Activated CD4-positive, alpha-beta T cell treated with anti-CD3 and anti-CD28 coated beads for 36 hours (primary cell): Measurements from ENCODE around the gene MCM9. TPM values are rescaled to one million over a fixed set of nuclear protein-coding genes. Genes with fewer than 3 reads are reported as not detected.

ENCODE experiments used
- ATAC-seq: fragments of 200-7000 bp; cut with Tn5 transposase; one replicate; pipeline ENCODE4 v1.10.0; 2021; ENCODE audit warnings: mild to moderate bottlenecking, moderate library complexity
- CTCF ChIA-PET: fragments of 350-600 bp; sonication (Branson Sonifier 250); formaldehyde crosslinking; loops from one replicate; lab custom pipeline; 2021; ENCODE audit warnings: antibody characterized with exemption; lab: Charles Lee
- POLR2A ChIA-PET: fragments of 350-600 bp; sonication (Branson Sonifier 250); formaldehyde crosslinking; loops from one replicate; lab custom pipeline; 2021; ENCODE audit warnings: antibody characterized with exemption, inconsistent platforms; lab: Charles Lee
- DNase-seq: peaks from one replicate; pipeline ENCODE4 v3.0.0-alpha.2; 2020
- H3K27ac Mint-ChIP-seq: one replicate; pipeline ENCODE4 v1.8.0; 2021; ENCODE audit warnings: mixed read lengths
- H3K27me3 Mint-ChIP-seq: one replicate; pipeline ENCODE4 v1.8.0; 2021; ENCODE audit warnings: mixed read lengths
- H3K36me3 Mint-ChIP-seq: one replicate; pipeline ENCODE4 v1.8.0; 2021; ENCODE audit warnings: low read depth, mixed read lengths
- H3K4me1 Mint-ChIP-seq: one replicate; pipeline ENCODE4 v1.8.0; 2021; ENCODE audit warnings: mixed read lengths
- H3K4me3 Mint-ChIP-seq: one replicate; pipeline ENCODE4 v1.8.0; 2021; ENCODE audit warnings: mild to moderate bottlenecking, moderate library complexity, mixed read lengths
- H3K9me3 Mint-ChIP-seq: one replicate; pipeline ENCODE4 v1.8.0; 2021; ENCODE audit warnings: low read depth, mixed read lengths
- intact Hi-C, 2 experiments: fragments of 100-400 bp; cut with DNase I in 1 of 2; cut with micrococcal nuclease in 1 of 2; formaldehyde crosslinking; loops; one replicate each; pipeline versions ENCODE4 v1.14.2 to v1.15.1; 2022 to 2024; cut with DNase I, micrococcal nuclease
- total RNA-seq, 2 experiments: library from RNA; stranded (reverse); gene quantifications; one replicate each; pipeline ENCODE4 v1.2.3, GENCODE V29; 2021

MCM9 gene
- total RNA-seq, 2 experiments from 2014 or later = 17.0 to 17.2 TPM

DNA sequence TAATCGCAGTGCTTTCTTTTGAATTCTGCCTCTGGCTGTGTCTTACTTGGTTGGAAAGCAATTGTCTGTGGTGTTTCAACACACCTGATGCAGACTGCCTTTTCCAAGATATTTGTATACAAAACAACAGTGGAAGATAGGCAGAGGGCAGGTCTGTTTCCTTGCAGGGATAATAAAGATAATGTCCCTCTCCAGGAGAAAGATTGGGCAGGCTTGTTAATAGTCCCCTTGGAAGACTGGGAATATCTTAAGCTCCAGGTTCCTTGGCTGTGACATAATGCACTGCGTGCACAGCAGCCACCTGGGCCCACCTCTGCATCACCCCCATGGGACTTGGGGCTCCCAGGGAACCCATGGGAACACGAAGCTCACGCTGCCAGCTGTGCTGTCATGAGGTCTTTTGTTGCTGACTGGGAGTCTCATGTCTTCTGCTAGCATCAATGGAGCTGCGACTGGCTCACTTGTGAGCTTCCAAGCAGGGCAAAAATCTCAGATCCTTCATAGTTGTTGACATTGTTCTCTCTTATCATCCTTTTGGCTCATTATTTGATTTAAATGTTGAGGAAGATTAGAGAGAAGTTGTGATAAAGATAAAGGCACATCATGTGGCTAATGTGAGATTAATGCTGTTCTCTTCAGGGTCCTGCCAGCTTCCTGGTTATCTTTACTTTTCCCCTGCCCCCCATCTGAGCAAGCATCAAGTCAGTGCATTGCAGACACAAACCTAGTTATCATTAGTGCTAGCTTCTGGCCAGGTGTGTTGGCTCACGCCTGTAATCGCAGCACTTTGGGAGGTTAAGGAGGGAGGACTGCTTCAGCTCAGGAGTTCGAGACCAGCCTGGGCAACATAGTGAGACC, 148.1 kb downstream of the MCM9 start:
- Mint-ChIP-seq H3K4me1 (peaks cover 29% of the 10 kb centered on the region), H3K36me3 (peaks cover 4% of the 10 kb centered on the region), H3K27ac (no peak overlapping the region), H3K4me3 (no peak overlapping the region), H3K9me3 (peaks cover 5% of the 10 kb centered on the region), H3K27me3 (no peaks in the 10 kb centered on the region)
- DNase-seq (no peak), ATAC-seq (no peak)
- intact Hi-C loops = no loop called here
- POLR2A ChIA-PET = no interaction called here
- CTCF ChIA-PET = interaction anchor here (0.6 to 2.4 kb wide), 5 partner anchors 9 to 221 kb away, joined by 3 to 13 read pairs (median 5); no protein-coding TSS in a partner anchor

DNA sequence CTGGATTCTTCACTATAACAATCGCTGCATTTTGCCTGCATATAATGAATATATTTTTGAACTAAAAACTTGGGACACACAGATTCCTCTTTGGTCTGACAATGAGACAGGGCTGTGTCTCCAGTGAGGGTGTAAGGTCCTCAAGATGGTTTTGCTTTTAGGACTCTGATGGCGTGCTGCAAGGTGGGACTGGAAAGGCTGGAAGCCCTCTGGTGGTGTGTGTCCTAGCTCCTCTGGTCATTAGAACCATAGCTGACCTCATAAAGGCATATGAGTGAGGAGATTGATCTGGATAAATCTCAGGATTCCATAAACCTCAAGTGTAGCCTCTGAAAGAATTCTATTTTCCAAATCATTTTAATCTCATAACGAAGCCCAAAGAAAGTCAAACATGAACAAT, 149.4 kb downstream of the MCM9 start:
- ChIA-PET POLR2A (interaction anchor here (0.6 kb wide), 1 partner anchor 149 kb away, joined by 4 read pairs; no protein-coding TSS in a partner anchor), CTCF (interaction anchor here (1.5 kb wide), 1 partner anchor 9 kb away, joined by 3 read pairs; no protein-coding TSS in a partner anchor)
- ATAC-seq (no peak), DNase-seq (no peak)
- Mint-ChIP-seq H3K36me3 (no peaks in the 10 kb centered on the region), H3K4me3 (no peak overlapping the region), H3K4me1 (peaks cover 22% of the 10 kb centered on the region), H3K27me3 (no peaks in the 10 kb centered on the region), H3K27ac (no peak overlapping the region), H3K9me3 (no peaks in the 10 kb centered on the region)
- intact Hi-C loops = no loop called here

GRCh38 chr6:118784641-118785164, 150.3 kb downstream of the MCM9 start:
- no peak for ATAC-seq
- no peaks in the 10 kb centered on the region for H3K36me3 Mint-ChIP-seq
- CTCF ChIA-PET = interaction anchor here (0.5 to 1.5 kb wide), 2 partner anchors 8 to 313 kb away, joined by 3 read pairs; no protein-coding TSS in a partner anchor
- no peak overlapping the region for H3K4me3 Mint-ChIP-seq
- no peak overlapping the region for H3K27ac Mint-ChIP-seq
- H3K4me1 Mint-ChIP-seq = peaks cover 19% of the 10 kb centered on the region
- POLR2A ChIA-PET = interaction anchor here (0.5 to 0.6 kb wide), 2 partner anchors 14 to 75 kb away, joined by 3 to 6 read pairs; no protein-coding TSS in a partner anchor
- no peaks in the 10 kb centered on the region for H3K9me3 Mint-ChIP-seq
- H3K27me3 Mint-ChIP-seq = no peaks in the 10 kb centered on the region
- intact Hi-C loops = no loop called here
- DNase-seq = no peak

GRCh38 chr6:118783931-118784550, 150.9 kb downstream of the MCM9 start:
- no peak for ATAC-seq
- CTCF ChIA-PET = interaction anchor here (0.5 to 1.6 kb wide), 5 partner anchors 7 to 312 kb away, joined by 3 to 6 read pairs (median 3); partner anchors contain the start of gene CEP85L
- POLR2A ChIA-PET = interaction anchor here (0.5 to 0.8 kb wide), 3 partner anchors 13 to 129 kb away, joined by 3 to 6 read pairs (median 3); no protein-coding TSS in a partner anchor
- Mint-ChIP-seq H3K27me3 (no peaks in the 10 kb centered on the region), H3K9me3 (no peaks in the 10 kb centered on the region), H3K27ac (no peak overlapping the region), H3K36me3 (no peaks in the 10 kb centered on the region), H3K4me1 (peaks cover 15% of the 10 kb centered on the region), H3K4me3 (no peak overlapping the region)
- intact Hi-C loops = no loop called here
- DNase-seq = no peak

- CTCF ChIA-PET = interaction anchor here (0.6 to 1.6 kb wide), 4 partner anchors 12 to 131 kb away, joined by 3 to 6 read pairs (median 4); partner anchors contain the start of gene CEP85L
- ATAC-seq = no peak
- Mint-ChIP-seq H3K9me3 (no peaks in the 10 kb centered on the region), H3K4me1 (peaks cover 7% of the 10 kb centered on the region), H3K36me3 (no peaks in the 10 kb centered on the region), H3K27ac (no peak overlapping the region), H3K27me3 (no peaks in the 10 kb centered on the region), H3K4me3 (no peak overlapping the region)
- POLR2A ChIA-PET = no interaction called here
- intact Hi-C loops = no loop called here
- DNase-seq = no peak
Observed at GRCh38 chr6:118782651-118783050, 152.3 kb downstream of the MCM9 start.

DNA sequence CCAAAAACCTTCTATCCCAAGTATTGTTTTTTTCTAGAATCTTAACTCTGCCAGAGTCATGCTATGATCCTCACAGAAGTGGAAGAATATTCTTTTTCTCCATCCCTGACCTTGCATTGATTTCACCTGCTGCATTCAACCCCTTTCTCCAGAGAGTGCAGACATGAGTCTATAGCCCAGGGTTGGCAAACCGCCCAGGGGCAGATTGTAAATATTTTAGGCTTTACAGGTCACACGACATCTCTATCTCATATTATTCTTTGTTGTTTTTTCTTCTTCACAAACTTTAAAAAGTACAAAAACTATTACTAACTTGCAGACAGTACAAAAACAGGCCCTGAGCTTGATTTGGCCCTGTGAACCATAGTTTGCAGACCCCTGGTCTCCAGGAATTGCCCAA, 153.1 kb downstream of the MCM9 start:
- ChIA-PET POLR2A (no interaction called here), CTCF (no interaction called here)
- DNase-seq = no peak
- H3K4me1 Mint-ChIP-seq = peaks cover 12% of the 10 kb centered on the region
- H3K36me3 Mint-ChIP-seq = no peaks in the 10 kb centered on the region
- no peaks in the 10 kb centered on the region for H3K27me3 Mint-ChIP-seq
- ATAC-seq = no peak
- intact Hi-C loops = no loop called here
- no peak overlapping the region for H3K4me3 Mint-ChIP-seq
- H3K9me3 Mint-ChIP-seq = no peaks in the 10 kb centered on the region
- H3K27ac Mint-ChIP-seq = no peak overlapping the region

- CTCF ChIA-PET = interaction anchor here (0.8 to 1.6 kb wide), 6 partner anchors 8 to 461 kb away, joined by 3 to 9 read pairs (median 3); no protein-coding TSS in a partner anchor
- POLR2A ChIA-PET = interaction anchor here (0.6 kb wide), 1 partner anchor 145 kb away, joined by 3 read pairs; no protein-coding TSS in a partner anchor
- peaks cover 20% of the 10 kb centered on the region for H3K4me1 Mint-ChIP-seq
- no peak for ATAC-seq
- H3K36me3 Mint-ChIP-seq = no peaks in the 10 kb centered on the region
- H3K27ac Mint-ChIP-seq = no peak overlapping the region
- H3K4me3 Mint-ChIP-seq = no peak overlapping the region
- no peak for DNase-seq
- no peaks in the 10 kb centered on the region for H3K9me3 Mint-ChIP-seq
- H3K27me3 Mint-ChIP-seq = no peaks in the 10 kb centered on the region
- intact Hi-C loops = no loop called here
Observed at GRCh38 chr6:118780668-118781067, 154.3 kb downstream of the MCM9 start.

DNA sequence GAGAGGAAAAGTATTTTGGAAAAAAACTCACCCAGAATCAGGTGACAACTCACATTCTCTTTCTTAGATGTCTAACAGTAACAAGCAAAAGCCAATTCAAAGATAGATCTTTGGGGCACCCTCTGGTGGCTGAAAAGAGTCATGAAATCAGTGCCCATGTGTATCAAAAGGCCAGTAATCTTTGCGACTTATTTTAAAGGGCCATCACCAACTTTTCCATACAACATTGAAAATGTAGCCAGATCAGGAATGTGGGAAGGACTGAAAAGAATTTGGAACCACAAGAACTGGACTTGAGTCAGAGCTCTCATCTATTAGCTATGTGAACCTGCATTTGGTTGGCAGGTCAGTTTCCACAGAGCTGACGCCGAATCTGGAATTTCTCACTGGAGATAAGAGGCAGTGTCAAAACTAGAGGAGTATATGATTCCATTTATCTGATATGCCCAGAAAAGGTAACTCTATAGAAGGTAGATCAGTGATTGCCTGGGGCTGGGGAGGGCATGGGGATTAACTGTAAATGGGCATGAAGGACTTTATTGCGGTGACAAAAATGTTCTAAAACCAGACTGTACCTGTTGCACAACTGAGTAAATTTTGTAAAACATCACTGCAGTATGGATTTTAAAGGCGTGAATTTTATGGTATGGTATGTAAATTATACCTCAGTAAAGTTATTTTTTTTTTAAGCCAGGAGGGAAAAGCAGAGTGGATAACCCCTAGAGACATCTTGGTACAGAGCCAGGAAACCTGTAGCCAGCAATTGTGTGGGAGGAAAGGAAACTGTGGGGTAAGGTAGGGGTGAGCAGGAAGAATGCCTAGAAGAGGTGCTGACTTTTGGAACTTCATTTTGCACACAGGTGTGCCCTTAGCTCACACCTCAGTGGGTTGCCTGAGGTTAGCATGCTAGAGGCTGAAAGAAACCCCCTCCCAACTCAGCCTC, 158.1 kb downstream of the MCM9 start:
- intact Hi-C loops = loop anchor here (1.0 to 5.0 kb wide), 10 partner anchors 23 to 495 kb away; partner anchors contain the start of gene CEP85L (in 2 of the 2)
- peak; percentile 92 for ATAC-seq
- Mint-ChIP-seq H3K27ac (peak overlapping the region; percentile 10), H3K4me3 (no peak overlapping the region), H3K27me3 (no peaks in the 10 kb centered on the region), H3K4me1 (peaks cover 22% of the 10 kb centered on the region), H3K9me3 (no peaks in the 10 kb centered on the region), H3K36me3 (no peaks in the 10 kb centered on the region)
- POLR2A ChIA-PET = no interaction called here
- DNase-seq = peak; percentile 78
- CTCF ChIA-PET = interaction anchor here (0.6 to 3.7 kb wide), 18 partner anchors 8 to 286 kb away, joined by 3 to 15 read pairs (median 3); partner anchors contain the start of gene CEP85L

DNA sequence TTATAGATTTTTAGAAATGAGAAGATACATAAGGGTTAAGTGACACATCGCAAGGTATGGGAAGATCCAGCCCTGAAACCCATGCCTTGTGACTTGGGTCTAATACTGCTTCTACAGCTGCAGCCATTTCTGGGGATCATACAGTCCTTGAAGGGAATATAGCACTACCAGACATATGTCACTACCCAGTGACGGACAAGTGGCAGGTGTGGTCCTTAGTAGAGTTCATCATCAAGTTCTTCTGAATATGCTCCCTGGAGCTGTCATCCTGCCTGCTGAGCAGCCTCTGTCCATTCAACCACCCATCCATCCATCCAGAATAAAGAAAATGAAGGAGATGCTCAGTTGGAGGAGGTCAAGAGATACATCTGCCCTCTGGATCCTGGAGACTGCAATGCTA, 159.6 kb downstream of the MCM9 start:
- no peak overlapping the region for H3K4me3 Mint-ChIP-seq
- intact Hi-C loops = loop anchor here in 1 of 2 experiments (5.0 kb wide), 1 partner anchor 493 kb away; no protein-coding TSS in a partner anchor
- no peaks in the 10 kb centered on the region for H3K36me3 Mint-ChIP-seq
- peaks cover 22% of the 10 kb centered on the region for H3K4me1 Mint-ChIP-seq
- ChIA-PET CTCF (interaction anchor here (0.6 to 3.7 kb wide), 8 partner anchors 8 to 367 kb away, joined by 3 to 14 read pairs (median 3); partner anchors contain the start of gene CEP85L), POLR2A (no interaction called here)
- DNase-seq = no peak
- no peaks in the 10 kb centered on the region for H3K27me3 Mint-ChIP-seq
- no peak overlapping the region for H3K27ac Mint-ChIP-seq
- H3K9me3 Mint-ChIP-seq = no peaks in the 10 kb centered on the region
- ATAC-seq = no peak

DNA sequence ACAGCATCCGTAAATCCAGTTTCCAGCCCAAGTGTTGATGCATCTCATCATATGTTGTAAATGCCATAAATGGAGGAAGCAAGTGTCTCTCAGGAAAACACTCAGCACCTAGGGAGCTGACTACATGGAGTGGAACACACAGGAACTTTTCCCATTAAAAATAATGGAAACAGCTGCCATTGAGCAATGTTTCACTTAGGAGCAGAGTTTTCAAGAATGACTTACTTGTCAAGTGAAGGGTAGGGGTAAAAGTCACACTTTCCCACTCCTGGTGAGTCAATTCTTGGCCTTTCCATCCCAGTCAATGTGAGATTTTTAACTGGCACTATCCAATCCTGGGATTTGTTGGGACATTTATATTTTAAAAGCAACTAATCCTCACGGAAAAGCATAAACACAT, 160.4 kb downstream of the MCM9 start:
- ChIA-PET CTCF (interaction anchor here (0.7 to 3.7 kb wide), 3 partner anchors 62 to 289 kb away, joined by 3 to 14 read pairs (median 3); no protein-coding TSS in a partner anchor), POLR2A (no interaction called here)
- Mint-ChIP-seq H3K4me3 (no peak overlapping the region), H3K27me3 (no peaks in the 10 kb centered on the region), H3K9me3 (no peaks in the 10 kb centered on the region), H3K36me3 (no peaks in the 10 kb centered on the region), H3K4me1 (peaks cover 26% of the 10 kb centered on the region), H3K27ac (no peak overlapping the region)
- DNase-seq (no peak), ATAC-seq (no peak)
- intact Hi-C loops = no loop called here
